Esophagus squamous epithelium (tissue), 4 donors: ENCODE measurements around the gene GALK2.

ENCODE experiments used
- POLR2A ChIP-seq, 4 donors: fragments of 450-650 bp; IDR thresholded peaks; one replicate each; pipeline ENCODE4 v1.6.1; 2017; ENCODE audit warnings: antibody characterized with exemption in 4 of 4, mild to moderate bottlenecking in 4 of 4, moderate library complexity in 3 of 4
- TF ChIP-seq, protein P1 (sequence below), 6 experiments: fragments of 450-650 bp in 4 of 6; fragments of 200-600 bp in 2 of 6; sonication (generic) in 2 of 6; IDR thresholded peaks; one replicate each; pipeline ENCODE4 v1.5.1; 2016 to 2019; ENCODE audit warnings: antibody characterized with exemption in 6 of 6, mild to moderate bottlenecking in 4 of 6, moderate library complexity in 4 of 6

GRCh38 chr15:49152552-49153312 is 17.3 kb upstream of the GALK2 start:
- TF ChIP-seq POLR2A (IDR thresholded peaks at IDR 0.05) = no peak
- TF ChIP-seq, protein P1, sequence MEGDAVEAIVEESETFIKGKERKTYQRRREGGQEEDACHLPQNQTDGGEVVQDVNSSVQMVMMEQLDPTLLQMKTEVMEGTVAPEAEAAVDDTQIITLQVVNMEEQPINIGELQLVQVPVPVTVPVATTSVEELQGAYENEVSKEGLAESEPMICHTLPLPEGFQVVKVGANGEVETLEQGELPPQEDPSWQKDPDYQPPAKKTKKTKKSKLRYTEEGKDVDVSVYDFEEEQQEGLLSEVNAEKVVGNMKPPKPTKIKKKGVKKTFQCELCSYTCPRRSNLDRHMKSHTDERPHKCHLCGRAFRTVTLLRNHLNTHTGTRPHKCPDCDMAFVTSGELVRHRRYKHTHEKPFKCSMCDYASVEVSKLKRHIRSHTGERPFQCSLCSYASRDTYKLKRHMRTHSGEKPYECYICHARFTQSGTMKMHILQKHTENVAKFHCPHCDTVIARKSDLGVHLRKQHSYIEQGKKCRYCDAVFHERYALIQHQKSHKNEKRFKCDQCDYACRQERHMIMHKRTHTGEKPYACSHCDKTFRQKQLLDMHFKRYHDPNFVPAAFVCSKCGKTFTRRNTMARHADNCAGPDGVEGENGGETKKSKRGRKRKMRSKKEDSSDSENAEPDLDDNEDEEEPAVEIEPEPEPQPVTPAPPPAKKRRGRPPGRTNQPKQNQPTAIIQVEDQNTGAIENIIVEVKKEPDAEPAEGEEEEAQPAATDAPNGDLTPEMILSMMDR (IDR thresholded peaks at IDR 0.05) = no peak
